H9 (cell line): ENCODE measurements around the gene PTCD1. TPM values are rescaled to one million over a fixed set of nuclear protein-coding genes. Genes with fewer than 3 reads are reported as not detected.

ENCODE experiments used
- DNase-seq: peaks from one replicate; pipeline ENCODE4 v3.0.0-alpha.2; 2017
- H2AFZ ChIP-seq: one replicate; pipeline ENCODE4 v1.6.1; 2013; ENCODE audit warnings: mild to moderate bottlenecking, low read length, control low read depth, moderate library complexity
- H2AK5ac ChIP-seq: 2 replicates; pipeline ENCODE4 v1.6.1; 2013; ENCODE audit warnings: low read length, control low read depth, mixed read lengths; ENCODE audit not compliant: insufficient read length
- H2BK120ac ChIP-seq: one replicate; pipeline ENCODE4 v1.6.1; 2013; ENCODE audit warnings: low read depth, mild to moderate bottlenecking, low read length, control low read depth, inconsistent platforms; ENCODE audit not compliant: poor library complexity, severe bottlenecking
- H2BK12ac ChIP-seq: 2 replicates; pipeline ENCODE4 v1.6.1; 2013; ENCODE audit warnings: low read length, control low read depth, mixed read lengths, low read depth; ENCODE audit not compliant: insufficient read length
- H2BK15ac ChIP-seq: 2 replicates; pipeline ENCODE4 v1.6.1; 2013; ENCODE audit warnings: low read depth, low read length, control low read depth
- H2BK20ac ChIP-seq: one replicate; pipeline ENCODE4 v1.6.1; 2013; ENCODE audit warnings: low read depth, mild to moderate bottlenecking, low read length, control low read depth, inconsistent platforms; ENCODE audit not compliant: poor library complexity, severe bottlenecking
- H2BK5ac ChIP-seq: 2 replicates; pipeline ENCODE4 v1.6.1; 2013; ENCODE audit warnings: low read length, control low read depth, mixed read lengths; ENCODE audit not compliant: insufficient read length
- H3K14ac ChIP-seq: 2 replicates; pipeline ENCODE4 v1.6.1; 2013; ENCODE audit warnings: low read length, control low read depth; ENCODE audit not compliant: insufficient read depth
- H3K18ac ChIP-seq: 2 replicates; pipeline ENCODE4 v1.6.1; 2013; ENCODE audit warnings: low read depth, mild to moderate bottlenecking, mixed read lengths, low read length, control low read depth; ENCODE audit not compliant: insufficient read length
- H3K23ac ChIP-seq: 2 replicates; pipeline ENCODE4 v1.6.1; 2013; ENCODE audit warnings: low read length, control low read depth, mixed read lengths, low read depth; ENCODE audit not compliant: insufficient read length
- H3K23me2 ChIP-seq: 2 replicates; pipeline ENCODE4 v1.6.1; 2013; ENCODE audit warnings: low read depth, mild to moderate bottlenecking, mixed read lengths, low read length, control low read depth; ENCODE audit not compliant: insufficient read length, poor library complexity, severe bottlenecking
- H3K27ac ChIP-seq: 2 replicates; pipeline ENCODE4 v1.5.1; 2013; ENCODE audit warnings: low read length, control low read depth, mixed read lengths, low read depth; ENCODE audit not compliant: insufficient read length
- H3K27me3 ChIP-seq: 2 replicates; pipeline ENCODE4 v1.6.1; 2013; ENCODE audit warnings: low read length, control low read depth, inconsistent platforms; ENCODE audit not compliant: insufficient read depth
- H3K4ac ChIP-seq: 2 replicates; pipeline ENCODE4 v1.6.1; 2013; ENCODE audit warnings: low read depth, mild to moderate bottlenecking, control low read depth, inconsistent platforms, low read length, moderate library complexity
- H3K4me1 ChIP-seq: 2 replicates; pipeline ENCODE4 v1.6.1; 2013; ENCODE audit warnings: low read length, control low read depth, inconsistent platforms; ENCODE audit not compliant: insufficient read depth
- H3K4me2 ChIP-seq: 2 replicates; pipeline ENCODE4 v1.6.1; 2013; ENCODE audit warnings: low read length, control low read depth, mixed read lengths; ENCODE audit not compliant: insufficient read length, insufficient read depth
- H3K56ac ChIP-seq: 2 replicates; pipeline ENCODE4 v1.6.1; 2013; ENCODE audit warnings: low read depth, mild to moderate bottlenecking, mixed read lengths, low read length, control low read depth; ENCODE audit not compliant: insufficient read length
- H3K79me1 ChIP-seq: 2 replicates; pipeline ENCODE4 v1.6.1; 2013; ENCODE audit warnings: low read depth, mild to moderate bottlenecking, moderate library complexity, low read length, control low read depth, inconsistent platforms; ENCODE audit not compliant: insufficient read depth, poor library complexity, severe bottlenecking
- H3K79me2 ChIP-seq: 2 replicates; pipeline ENCODE4 v1.6.1; 2013; ENCODE audit warnings: low read length, control low read depth, inconsistent platforms; ENCODE audit not compliant: insufficient read depth
- H3K9ac ChIP-seq: 2 replicates; pipeline ENCODE4 v1.6.1; 2013; ENCODE audit warnings: low read length, control low read depth, mixed read lengths; ENCODE audit not compliant: insufficient read length; ENCODE audit errors: extremely low read depth
- H3K9me3 ChIP-seq: one replicate; pipeline ENCODE4 v1.6.1; 2013; ENCODE audit warnings: low read depth, low read length, inconsistent platforms; ENCODE audit not compliant: control insufficient read depth
- H3T11ph ChIP-seq: one replicate; pipeline ENCODE4 v1.6.1; 2013; ENCODE audit warnings: mild to moderate bottlenecking, low read length, control low read depth, inconsistent platforms
- H4K20me1 ChIP-seq: one replicate; pipeline ENCODE4 v1.6.1; 2013; ENCODE audit not compliant: control insufficient read depth, insufficient read length, insufficient read depth
- H4K5ac ChIP-seq: 2 replicates; pipeline ENCODE4 v1.6.1; 2013; ENCODE audit warnings: low read depth, mild to moderate bottlenecking, mixed read lengths, low read length, control low read depth; ENCODE audit not compliant: insufficient read length
- H4K8ac ChIP-seq: replicated peaks from 2 replicates; pipeline ENCODE4 v1.6.1; 2013; ENCODE audit warnings: low read length, control low read depth, mixed read lengths, low read depth; ENCODE audit not compliant: insufficient read length
- H4K91ac ChIP-seq: 2 replicates; pipeline ENCODE4 v1.6.1; 2013; ENCODE audit warnings: low read depth, mild to moderate bottlenecking, moderate library complexity, mixed read lengths, low read length, control low read depth; ENCODE audit not compliant: insufficient read length
- H3K27ac Mint-ChIP-seq, 3 experiments: 2 replicates in 2 of 3; 3 replicates in 1 of 3; pipeline ENCODE4 v1.8.0; 2020 to 2021; ENCODE audit warnings: mixed read lengths in 3 of 3, mild to moderate bottlenecking in 1 of 3, moderate library complexity in 1 of 3
- H3K27me3 Mint-ChIP-seq: 2 replicates; pipeline ENCODE4 v1.8.0; 2021; ENCODE audit warnings: low read depth, mild to moderate bottlenecking, moderate library complexity, mixed read lengths
- H3K36me3 Mint-ChIP-seq, 3 experiments: 2 replicates in 2 of 3; 3 replicates in 1 of 3; pipeline ENCODE4 v1.8.0; 2020 to 2021; ENCODE audit warnings: low read depth in 3 of 3, mixed read lengths in 3 of 3; ENCODE audit not compliant: insufficient read depth in 1 of 3
- H3K4me1 Mint-ChIP-seq, 2 experiments: 2 replicates each; pipeline ENCODE4 v1.8.0; 2020; ENCODE audit warnings: mixed read lengths in 2 of 2
- H3K4me3 Mint-ChIP-seq, 2 experiments: 2 replicates in 1 of 2; 3 replicates in 1 of 2; pipeline ENCODE4 v1.8.0; 2020 to 2021; ENCODE audit warnings: mild to moderate bottlenecking in 2 of 2, mixed read lengths in 2 of 2, moderate library complexity in 1 of 2
- H3K9me3 Mint-ChIP-seq, 2 experiments: 2 replicates in 1 of 2; 3 replicates in 1 of 2; pipeline ENCODE4 v1.8.0; 2020; ENCODE audit warnings: mild to moderate bottlenecking in 2 of 2, mixed read lengths in 2 of 2, moderate library complexity in 1 of 2
- WGBS: extraction: QIAGEN DNeasy Blood & Tissue Kit; methylation state at CpG from one replicate; pipeline ENCODE4 v1.1.7; 2013; ENCODE audit warnings: missing lambda C conversion rate, low lambda C conversion rate, mixed read lengths; ENCODE audit not compliant: insufficient read length; ENCODE audit errors: extremely low coverage; 5-methylcytosine and 5-hydroxymethylcytosine counted together
- total RNA-seq: library from RNA; stranded (reverse); gene quantifications from 2 replicates; pipeline ENCODE4 v1.2.1, GENCODE V29; 2021
- TF ChIP-seq, protein P1 (sequence below): fragments of 200-600 bp; sonication (generic); conservative IDR thresholded peaks from 3 replicates; pipeline ENCODE4 v1.8.0; 2021; ENCODE audit warnings: antibody characterized with exemption, mild to moderate bottlenecking

PTCD1 gene
- total RNA-seq, 1 experiment from 2014 or later, result 12.8 TPM

DNA sequence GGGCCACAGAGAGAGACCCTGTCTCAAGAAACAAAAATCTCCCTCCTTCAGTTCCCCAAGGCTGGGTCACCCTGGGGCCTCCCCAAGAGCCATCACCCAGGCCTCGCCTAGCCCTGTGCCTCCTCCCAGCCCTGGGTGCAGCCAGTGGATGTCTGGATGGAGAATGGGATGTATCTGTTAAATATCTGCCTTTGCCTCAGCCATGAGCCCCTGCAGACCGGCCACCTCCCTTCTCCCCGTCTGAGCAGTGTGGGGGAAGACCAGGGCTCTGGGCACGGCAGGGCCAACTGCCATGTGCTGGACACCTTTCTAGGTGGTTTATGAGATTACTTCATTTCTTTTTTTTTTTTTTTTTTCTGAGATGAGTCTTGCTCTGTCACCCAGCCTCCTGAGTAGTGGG, 54.1 kb downstream of the PTCD1 start:
- no peak overlapping the region for H2AK5ac ChIP-seq
- no peak overlapping the region for H3K27ac Mint-ChIP-seq
- H3K9me3 Mint-ChIP-seq, result no peaks in the 10 kb centered on the region; a peak in 1 of 5 replicates
- no peak for DNase-seq
- peaks cover 6% of the 10 kb centered on the region for H3K79me1 ChIP-seq
- no peak overlapping the region for H3K18ac ChIP-seq
- no peak overlapping the region for H3K14ac ChIP-seq
- H4K5ac ChIP-seq, result no peak overlapping the region
- no peaks in the 10 kb centered on the region for H3K23me2 ChIP-seq
- H2BK15ac ChIP-seq, result no peak overlapping the region
- no peak overlapping the region for H3K56ac ChIP-seq
- H4K20me1 ChIP-seq, result no peaks in the 10 kb centered on the region
- H3K27ac ChIP-seq, result no peak overlapping the region
- no peak overlapping the region for H3K9ac ChIP-seq
- no peak overlapping the region for H3K4me3 Mint-ChIP-seq
- H3K23ac ChIP-seq, result no peak overlapping the region
- no peak overlapping the region for H2BK12ac ChIP-seq
- H3K79me2 ChIP-seq, result no peaks in the 10 kb centered on the region
- H2BK120ac ChIP-seq, result no peak overlapping the region
- H3K27me3 ChIP-seq, result no peaks in the 10 kb centered on the region
- WGBS, result no CpG with 5 or more reads among the region's 4 CpGs
- no peak overlapping the region for H3K4me2 ChIP-seq
- peaks cover 9 to 36% (median 17%) of the 10 kb centered on the region in 3 experiments; a peak in 6 of 7 replicates for H3K36me3 Mint-ChIP-seq
- H3K4me1 Mint-ChIP-seq, result peaks cover 4 to 8% of the 10 kb centered on the region in 2 experiments
- TF ChIP-seq, protein P1, sequence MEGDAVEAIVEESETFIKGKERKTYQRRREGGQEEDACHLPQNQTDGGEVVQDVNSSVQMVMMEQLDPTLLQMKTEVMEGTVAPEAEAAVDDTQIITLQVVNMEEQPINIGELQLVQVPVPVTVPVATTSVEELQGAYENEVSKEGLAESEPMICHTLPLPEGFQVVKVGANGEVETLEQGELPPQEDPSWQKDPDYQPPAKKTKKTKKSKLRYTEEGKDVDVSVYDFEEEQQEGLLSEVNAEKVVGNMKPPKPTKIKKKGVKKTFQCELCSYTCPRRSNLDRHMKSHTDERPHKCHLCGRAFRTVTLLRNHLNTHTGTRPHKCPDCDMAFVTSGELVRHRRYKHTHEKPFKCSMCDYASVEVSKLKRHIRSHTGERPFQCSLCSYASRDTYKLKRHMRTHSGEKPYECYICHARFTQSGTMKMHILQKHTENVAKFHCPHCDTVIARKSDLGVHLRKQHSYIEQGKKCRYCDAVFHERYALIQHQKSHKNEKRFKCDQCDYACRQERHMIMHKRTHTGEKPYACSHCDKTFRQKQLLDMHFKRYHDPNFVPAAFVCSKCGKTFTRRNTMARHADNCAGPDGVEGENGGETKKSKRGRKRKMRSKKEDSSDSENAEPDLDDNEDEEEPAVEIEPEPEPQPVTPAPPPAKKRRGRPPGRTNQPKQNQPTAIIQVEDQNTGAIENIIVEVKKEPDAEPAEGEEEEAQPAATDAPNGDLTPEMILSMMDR, result no peak
- no peak overlapping the region for H4K8ac ChIP-seq
- H4K91ac ChIP-seq, result no peak overlapping the region
- H3K27me3 Mint-ChIP-seq, result no peaks in the 10 kb centered on the region; the same call in 1 of the 2 replicates
- no peak overlapping the region for H2AFZ ChIP-seq
- H2BK20ac ChIP-seq, result no peak overlapping the region
- H2BK5ac ChIP-seq, result no peak overlapping the region
- H3K4ac ChIP-seq, result no peak overlapping the region
- H3T11ph ChIP-seq, result no peak overlapping the region
- no peaks in the 10 kb centered on the region for H3K4me1 ChIP-seq
- no peaks in the 10 kb centered on the region for H3K9me3 ChIP-seq
